Measurements from ENCODE around the gene FAM168A.

DNA sequence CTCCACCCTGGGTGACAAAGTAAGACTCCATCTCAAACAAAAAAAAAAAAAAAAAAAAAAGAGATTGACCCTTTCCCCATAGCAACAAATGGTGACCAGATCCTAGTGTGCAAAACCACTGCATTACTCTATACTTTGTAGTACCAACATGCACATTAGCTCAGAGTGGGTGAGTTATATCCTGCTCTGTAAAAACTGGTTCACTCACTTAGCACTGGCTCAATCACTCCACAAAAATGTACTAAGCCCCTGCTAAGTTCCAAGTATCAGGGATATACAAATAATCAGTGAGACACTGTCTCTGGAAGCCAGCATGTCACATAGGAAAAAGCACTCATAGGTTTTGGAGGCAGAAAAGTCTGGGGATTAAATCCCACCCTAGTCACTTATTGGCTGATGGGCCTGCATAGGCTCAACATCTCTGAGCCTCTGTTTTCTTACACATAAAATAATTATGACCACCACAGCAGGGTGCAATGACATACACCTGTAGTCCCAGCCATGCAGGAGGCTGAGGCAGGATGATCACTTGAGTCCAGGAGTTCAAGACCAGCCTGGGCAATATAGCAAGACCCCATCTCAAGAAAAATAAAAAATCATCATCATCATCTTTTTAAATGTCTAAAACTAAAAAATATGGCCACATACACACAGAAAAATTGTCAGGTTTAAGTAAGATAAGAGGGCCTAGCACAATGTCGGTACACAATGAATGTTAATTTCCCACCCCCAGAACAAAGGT is 11.9 kb downstream of the FAM168A start:
- TF ChIP-seq, protein P1, sequence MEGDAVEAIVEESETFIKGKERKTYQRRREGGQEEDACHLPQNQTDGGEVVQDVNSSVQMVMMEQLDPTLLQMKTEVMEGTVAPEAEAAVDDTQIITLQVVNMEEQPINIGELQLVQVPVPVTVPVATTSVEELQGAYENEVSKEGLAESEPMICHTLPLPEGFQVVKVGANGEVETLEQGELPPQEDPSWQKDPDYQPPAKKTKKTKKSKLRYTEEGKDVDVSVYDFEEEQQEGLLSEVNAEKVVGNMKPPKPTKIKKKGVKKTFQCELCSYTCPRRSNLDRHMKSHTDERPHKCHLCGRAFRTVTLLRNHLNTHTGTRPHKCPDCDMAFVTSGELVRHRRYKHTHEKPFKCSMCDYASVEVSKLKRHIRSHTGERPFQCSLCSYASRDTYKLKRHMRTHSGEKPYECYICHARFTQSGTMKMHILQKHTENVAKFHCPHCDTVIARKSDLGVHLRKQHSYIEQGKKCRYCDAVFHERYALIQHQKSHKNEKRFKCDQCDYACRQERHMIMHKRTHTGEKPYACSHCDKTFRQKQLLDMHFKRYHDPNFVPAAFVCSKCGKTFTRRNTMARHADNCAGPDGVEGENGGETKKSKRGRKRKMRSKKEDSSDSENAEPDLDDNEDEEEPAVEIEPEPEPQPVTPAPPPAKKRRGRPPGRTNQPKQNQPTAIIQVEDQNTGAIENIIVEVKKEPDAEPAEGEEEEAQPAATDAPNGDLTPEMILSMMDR (IDR thresholded peaks at IDR 0.05) = no peak
- TF ChIP-seq POLR2A (IDR thresholded peaks at IDR 0.05) = no peak
- no peak for TF ChIP-seq EP300 (IDR thresholded peaks at IDR 0.05)

All from tibial nerve (tissue), 4 donors.